Activated T-cell treated with anti-CD3 and anti-CD28 coated beads, Interleukin-2, amount 50 U/mL, for 48 hours (primary cell): ENCODE measurements around the gene RASAL1.
A peak's percentile ranks its signal among the peaks of the same experiment; 100 is the strongest.
"Not testable (repeated sequence)": the region's sequence is repeated elsewhere in the genome, so short reads cannot be mapped to it uniquely, and the experiment has no call there.

ENCODE experiments used
- DNase-seq, 2 experiments: peaks; one replicate each; pipeline ENCODE4 v3.0.0-alpha.2; 2020

Gene RASAL1

GRCh38 chr12:113138826-113139225, 3.3 kb upstream of the RASAL1 start:
- no peak for DNase-seq

DNA sequence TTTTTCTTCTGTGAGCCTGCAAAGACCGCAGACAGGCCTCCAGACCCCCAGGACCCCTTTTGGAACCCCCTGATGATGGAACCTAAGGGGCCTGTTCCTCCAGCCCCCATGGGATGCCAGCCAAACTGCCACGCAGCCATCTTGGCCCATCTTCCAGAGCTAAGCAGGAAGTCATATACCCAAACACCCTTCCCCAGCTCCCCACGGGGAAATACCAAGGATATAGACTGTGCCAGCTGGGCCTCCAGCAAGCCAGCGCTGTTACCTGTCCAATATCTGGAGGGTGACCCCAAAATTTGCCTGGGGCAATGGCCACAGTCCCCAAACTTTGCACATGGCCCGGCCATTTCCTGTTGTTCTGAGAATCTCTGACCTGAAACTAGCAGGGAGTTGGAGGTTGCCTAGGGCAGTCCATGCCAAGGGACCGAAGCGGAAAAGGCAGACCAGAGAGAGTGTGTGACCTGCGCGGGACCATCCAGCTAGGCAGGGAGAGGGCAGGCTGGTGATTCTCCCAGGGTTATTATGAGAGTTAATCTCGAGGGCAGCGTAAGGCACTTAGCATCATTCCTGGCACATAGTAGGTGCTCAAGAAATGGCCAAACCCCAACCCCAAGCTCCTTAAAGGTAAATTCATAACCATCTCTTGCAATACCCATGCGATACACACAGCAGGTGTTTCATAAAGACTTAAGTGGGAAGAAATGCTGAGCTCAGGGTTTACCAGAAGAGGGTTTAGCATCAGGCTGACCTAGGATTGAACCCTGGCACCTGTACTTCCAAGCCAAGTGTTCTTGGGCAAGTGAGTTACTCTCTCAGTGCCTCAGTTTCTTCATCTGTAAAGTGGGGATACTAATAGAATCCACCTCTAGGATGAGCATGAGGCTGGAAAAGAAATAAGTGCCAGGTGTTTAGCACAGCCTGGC, 2.6 kb upstream of the RASAL1 start:
- DNase-seq, result no peak

- DNase-seq, result no peak
Observed at GRCh38 chr12:113136990-113137511, 1.5 kb upstream of the RASAL1 start.

GRCh38 chr12:113136128-113136989, 798 bp upstream of the RASAL1 start:
- peak; percentile 83 to 85 for DNase-seq

- DNase-seq, result no peak
Observed at GRCh38 chr12:113134521-113134951, 1.0 kb downstream of the RASAL1 start.

- no peak for DNase-seq
Observed at GRCh38 chr12:113134071-113134470, 1.5 kb downstream of the RASAL1 start.

- no peak for DNase-seq
Observed at GRCh38 chr12:113133666-113134065, 1.9 kb downstream of the RASAL1 start.

DNA sequence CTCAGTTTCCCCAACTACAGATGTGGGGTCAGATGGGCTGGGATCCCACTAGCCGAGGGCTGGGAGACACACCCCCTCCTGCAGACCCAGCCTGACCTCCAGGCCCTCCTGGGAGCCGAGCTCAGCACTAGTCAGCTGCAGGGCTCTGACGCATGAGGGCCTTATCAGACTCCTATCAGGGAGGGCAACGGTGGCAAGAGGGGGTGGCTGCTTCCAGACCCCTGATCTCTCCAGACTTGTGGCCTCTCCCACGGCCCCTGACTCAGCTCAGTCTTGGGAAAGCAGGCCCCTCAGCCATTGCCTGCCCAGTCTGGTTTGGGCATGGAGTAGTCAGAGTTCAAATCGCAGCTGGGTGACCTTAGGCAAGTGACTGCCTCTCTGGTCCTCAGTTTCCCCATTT, 2.5 kb downstream of the RASAL1 start:
- DNase-seq, result no peak

GRCh38 chr12:113131556-113131955, 4.0 kb downstream of the RASAL1 start:
- no peak for DNase-seq

DNA sequence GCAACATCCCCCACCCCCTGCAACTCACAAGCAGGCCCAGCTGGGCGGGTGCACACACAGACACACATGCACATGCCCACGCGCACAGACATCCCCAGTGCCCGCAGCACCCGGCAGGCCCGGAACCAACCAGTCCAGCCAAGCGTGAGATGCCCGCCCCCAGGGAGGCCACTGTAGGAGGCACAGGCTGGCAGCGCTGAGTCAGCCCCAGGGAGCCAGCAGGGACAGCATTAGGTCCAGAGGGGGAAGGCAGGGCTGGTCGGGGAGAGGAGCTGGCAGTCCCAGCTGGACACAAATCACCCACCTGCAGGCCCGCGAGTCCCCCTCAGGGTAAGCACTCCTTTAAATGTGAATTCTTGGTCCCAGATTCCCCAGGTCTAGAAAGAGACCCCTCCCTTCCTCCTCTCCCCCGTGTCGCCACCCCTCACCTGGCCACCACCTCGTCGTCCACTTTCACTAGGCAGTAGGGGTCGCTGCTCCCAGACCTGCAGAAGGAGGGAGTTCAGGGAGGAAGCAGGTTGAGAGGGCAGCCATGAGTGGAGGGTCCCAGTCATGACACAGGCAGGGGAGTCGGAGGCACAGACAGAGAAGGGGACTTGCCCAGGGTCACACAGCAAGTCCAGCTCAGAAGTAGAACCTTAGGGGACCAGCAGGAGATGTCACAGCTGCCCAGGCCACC, 5.0 kb downstream of the RASAL1 start:
- no peak for DNase-seq

DNA sequence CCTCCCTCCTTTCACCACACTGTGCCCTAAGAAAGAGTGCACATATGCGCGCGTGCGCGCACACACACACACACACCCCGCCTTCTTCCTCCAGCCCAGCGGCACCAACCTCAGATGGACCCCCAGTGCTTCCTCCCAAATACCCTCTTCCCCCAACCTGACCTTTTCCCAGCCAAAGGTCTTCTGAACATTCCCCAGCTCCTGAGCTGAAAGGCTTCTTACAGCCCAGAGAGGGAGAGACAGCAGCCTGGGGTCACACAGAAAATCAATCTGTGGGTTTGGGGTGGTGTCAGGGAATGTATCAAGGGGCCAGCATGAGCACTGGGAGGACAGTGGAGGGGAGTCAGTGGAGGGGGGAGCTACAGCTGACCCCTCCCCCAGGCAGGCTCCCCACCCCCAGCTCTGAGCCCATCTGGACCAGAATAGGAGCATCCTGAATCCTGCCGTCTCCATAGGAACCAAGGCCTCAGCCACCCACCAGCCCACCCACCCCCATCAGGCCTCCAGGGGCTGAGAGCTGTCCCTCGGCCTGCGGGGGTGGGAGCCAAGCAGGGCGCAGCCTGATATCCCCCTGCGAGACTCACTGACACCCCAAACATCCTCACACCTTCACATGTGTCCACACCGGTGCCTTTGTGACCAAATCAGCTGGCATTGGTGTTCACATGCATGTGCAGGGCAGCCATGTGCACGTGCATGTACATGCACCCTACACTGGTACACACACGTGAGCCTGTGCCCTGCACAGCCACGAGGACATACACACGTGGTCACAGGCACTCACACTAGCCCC, 5.7 kb downstream of the RASAL1 start:
- no peak for DNase-seq

DNA sequence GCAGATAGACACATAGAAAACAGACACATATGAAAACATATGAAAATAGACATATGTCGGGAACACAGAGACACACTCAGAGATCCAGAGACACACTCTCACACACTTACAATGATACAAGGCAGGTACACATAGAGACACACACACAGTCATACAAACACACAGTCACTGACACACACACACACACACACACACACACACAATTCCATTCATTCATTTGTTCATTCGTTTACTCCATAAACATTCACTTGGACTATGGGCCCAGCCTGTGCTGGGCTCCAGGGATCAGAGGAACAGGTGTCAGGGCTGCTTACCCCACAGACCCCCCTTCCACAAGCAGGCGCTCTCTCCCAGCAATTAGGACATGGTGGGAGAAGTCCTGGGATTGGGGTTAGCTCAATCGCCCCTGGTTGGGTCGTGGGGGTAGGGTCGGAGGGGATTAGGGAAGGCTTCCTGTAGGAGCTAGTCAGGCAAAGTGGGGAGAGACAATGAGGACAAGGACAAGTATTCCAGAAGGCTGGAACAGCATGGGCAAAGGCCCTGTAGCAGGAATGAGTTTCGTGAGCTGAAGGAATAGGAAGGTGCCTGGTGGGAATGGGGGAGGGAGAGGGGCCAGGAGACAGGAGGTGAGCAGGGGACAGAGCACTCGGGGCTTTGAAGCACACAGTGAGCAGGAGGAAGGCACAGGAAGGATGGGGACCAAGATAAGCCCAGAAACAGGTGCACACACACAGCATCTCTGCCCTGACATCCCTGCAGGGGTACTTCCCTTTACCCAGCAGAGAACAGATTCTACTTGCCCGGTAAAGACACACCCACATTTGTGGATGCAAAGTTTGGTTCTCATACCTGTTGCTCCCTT, 6.5 kb downstream of the RASAL1 start:
- DNase-seq, result no peak

GRCh38 chr12:113127791-113128199, 7.8 kb downstream of the RASAL1 start:
- no peak for DNase-seq

GRCh38 chr12:113120670-113121370, 14.7 kb downstream of the RASAL1 start:
- DNase-seq, result no peak

DNA sequence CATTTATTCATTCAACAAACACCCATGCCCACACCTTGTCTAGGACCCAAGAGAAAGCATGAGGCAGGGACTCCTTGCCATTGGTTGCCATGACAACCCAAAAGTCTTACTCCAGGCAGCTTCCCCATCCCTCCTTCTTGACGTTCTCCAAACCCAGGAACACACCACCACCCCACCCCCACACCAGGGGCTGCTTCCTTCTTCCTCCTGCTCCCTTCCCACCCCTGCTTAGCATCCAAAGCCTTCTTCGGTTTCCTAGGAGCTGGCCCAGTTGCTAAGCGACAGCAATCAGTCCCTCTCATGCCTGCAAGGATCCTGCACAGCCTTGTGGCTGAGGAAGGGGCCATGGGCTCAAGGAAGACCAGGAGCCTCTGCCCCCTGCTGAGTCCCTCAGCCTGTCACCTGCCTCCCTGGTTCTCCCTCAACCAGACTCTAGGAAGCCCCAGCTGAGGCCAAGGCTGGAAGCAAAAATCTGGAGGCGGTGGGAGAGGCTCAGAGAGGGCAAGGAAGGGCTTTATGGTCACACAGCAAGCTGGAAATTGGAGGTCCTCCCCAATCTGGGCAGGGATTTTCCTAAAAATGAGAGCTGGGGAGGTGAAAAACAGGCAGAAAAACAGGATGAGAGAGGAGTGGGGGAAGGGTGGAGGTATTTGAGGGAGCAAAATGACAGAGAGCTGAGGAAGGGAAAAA, 15.4 kb downstream of the RASAL1 start:
- DNase-seq, result no peak

GRCh38 chr12:113118142-113118541, 17.4 kb downstream of the RASAL1 start:
- no peak for DNase-seq

DNA sequence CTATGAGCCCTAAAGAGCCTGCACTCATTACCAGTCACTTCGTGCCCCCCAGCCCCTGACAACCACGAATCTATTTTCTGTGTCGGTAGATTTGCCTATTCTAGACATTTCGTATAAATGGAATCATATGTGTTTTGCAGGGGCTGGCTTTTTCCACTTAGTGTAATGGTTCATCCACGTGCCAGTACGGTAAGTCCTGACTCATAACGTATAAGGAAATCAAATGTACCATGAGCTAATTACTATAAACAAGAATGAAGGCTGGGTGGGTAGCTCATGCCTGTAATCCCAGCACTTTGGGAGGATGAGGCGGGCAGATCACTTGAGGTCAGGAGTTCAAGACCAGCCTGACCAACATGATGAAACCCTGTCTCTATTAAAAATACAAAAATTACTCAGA, 17.9 kb downstream of the RASAL1 start:
- not testable (repeated sequence) for DNase-seq

GRCh38 chr12:113116875-113117274, 18.7 kb downstream of the RASAL1 start:
- no peak for DNase-seq

- no peak for DNase-seq
Observed at GRCh38 chr12:113115455-113116126, 20.0 kb downstream of the RASAL1 start.
